Right atrium auricular region (tissue), 2 donors: ENCODE data around the gene GJB3. TPM values are rescaled to one million over a fixed set of nuclear protein-coding genes. Genes with fewer than 3 reads are reported as not detected.
"Not testable (repeated sequence)": the region's sequence is repeated elsewhere in the genome, so short reads cannot be mapped to it uniquely, and the experiment has no call there.

Experiments used
- DNase-seq: peaks from one replicate; pipeline ENCODE4 v3.0.0-alpha.2; 2019; ENCODE audit warnings: low spot score
- H3K27ac ChIP-seq, 2 donors: fragments of 200-600 bp; sonication (generic); 1 replicate in 1 of 2; 2 replicates in 1 of 2; pipeline ENCODE4 v1.5.1; 2016 to 2019
- H3K27me3 ChIP-seq, 2 donors: fragments of 200-600 bp; sonication (generic); one replicate each; pipeline versions ENCODE4 v1.5.1 to v1.6.0; 2017 to 2019
- H3K36me3 ChIP-seq: fragments of 200-600 bp; sonication (generic); one replicate; pipeline ENCODE4 v1.5.1; 2016
- H3K4me1 ChIP-seq, 2 donors: fragments of 200-600 bp; sonication (generic); one replicate each; pipeline versions ENCODE4 v1.5.1 to v1.6.0; 2017 to 2019
- H3K4me3 ChIP-seq, 2 donors: fragments of 200-600 bp; sonication (generic); 1 replicate in 1 of 2; 2 replicates in 1 of 2; pipeline ENCODE4 v1.5.1; 2017 to 2019; ENCODE audit warnings: mild to moderate bottlenecking in 1 of 2, moderate library complexity in 1 of 2
- H3K9me3 ChIP-seq, 2 donors: fragments of 200-600 bp; sonication (generic); one replicate each; pipeline ENCODE4 v1.5.1; 2019
- total RNA-seq, 2 donors: library from RNA; depleted of rRNA; stranded (reverse); fragments of >200 nt; gene quantifications; one replicate each; pipeline ENCODE4 v1.1.0, GENCODE V29; 2016
- TF ChIP-seq, protein P1 (sequence below), 2 donors: fragments of 200-600 bp; sonication (generic); IDR thresholded peaks; one replicate each; pipeline ENCODE4 v1.5.1; 2019; ENCODE audit warnings: antibody characterized with exemption in 2 of 2

The GJB3 gene
- total RNA-seq, 2 donors from 2014 or later: 0.28 TPM; not detected in 1

DNA sequence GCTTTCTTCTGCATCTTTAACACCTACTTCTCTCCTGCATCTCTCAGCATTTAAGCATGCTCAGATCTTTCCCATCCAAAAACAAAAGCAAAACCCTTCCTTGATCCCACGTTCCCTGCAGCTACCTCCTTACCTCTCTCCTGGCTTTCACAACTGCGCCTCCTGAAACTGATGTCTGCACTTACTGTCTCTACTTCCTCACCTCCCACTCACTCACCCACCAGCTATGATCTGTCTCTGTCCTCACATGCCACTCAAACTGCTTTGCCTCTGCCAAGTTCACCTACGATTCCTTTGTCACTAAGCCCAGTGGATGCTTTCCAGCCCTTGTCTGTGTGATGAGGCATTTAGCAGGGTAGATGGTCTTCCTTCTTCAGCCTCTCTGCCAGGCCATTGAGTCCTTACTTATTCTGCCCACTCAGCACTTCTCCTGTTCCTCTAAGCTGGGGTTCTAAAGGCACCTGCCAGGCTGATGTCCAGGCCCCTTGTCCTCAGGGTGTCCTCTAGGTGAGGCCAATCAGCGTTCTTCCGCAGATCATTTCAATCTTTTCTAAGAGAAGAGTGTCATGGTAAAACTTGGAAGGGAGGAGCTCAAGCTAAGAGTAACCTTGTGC, 10.0 kb upstream of the GJB3 start:
- Histone ChIP-seq H3K27me3 (no peaks in the 10 kb centered on the region), H3K27ac (no peak overlapping the region), H3K36me3 (no peaks in the 10 kb centered on the region), H3K9me3 (no peaks in the 10 kb centered on the region), H3K4me1 (no peaks in the 10 kb centered on the region), H3K4me3 (no peak overlapping the region)
- TF ChIP-seq, protein P1, sequence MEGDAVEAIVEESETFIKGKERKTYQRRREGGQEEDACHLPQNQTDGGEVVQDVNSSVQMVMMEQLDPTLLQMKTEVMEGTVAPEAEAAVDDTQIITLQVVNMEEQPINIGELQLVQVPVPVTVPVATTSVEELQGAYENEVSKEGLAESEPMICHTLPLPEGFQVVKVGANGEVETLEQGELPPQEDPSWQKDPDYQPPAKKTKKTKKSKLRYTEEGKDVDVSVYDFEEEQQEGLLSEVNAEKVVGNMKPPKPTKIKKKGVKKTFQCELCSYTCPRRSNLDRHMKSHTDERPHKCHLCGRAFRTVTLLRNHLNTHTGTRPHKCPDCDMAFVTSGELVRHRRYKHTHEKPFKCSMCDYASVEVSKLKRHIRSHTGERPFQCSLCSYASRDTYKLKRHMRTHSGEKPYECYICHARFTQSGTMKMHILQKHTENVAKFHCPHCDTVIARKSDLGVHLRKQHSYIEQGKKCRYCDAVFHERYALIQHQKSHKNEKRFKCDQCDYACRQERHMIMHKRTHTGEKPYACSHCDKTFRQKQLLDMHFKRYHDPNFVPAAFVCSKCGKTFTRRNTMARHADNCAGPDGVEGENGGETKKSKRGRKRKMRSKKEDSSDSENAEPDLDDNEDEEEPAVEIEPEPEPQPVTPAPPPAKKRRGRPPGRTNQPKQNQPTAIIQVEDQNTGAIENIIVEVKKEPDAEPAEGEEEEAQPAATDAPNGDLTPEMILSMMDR (IDR thresholded peaks at IDR 0.05): no peak
- no peak for DNase-seq

DNA sequence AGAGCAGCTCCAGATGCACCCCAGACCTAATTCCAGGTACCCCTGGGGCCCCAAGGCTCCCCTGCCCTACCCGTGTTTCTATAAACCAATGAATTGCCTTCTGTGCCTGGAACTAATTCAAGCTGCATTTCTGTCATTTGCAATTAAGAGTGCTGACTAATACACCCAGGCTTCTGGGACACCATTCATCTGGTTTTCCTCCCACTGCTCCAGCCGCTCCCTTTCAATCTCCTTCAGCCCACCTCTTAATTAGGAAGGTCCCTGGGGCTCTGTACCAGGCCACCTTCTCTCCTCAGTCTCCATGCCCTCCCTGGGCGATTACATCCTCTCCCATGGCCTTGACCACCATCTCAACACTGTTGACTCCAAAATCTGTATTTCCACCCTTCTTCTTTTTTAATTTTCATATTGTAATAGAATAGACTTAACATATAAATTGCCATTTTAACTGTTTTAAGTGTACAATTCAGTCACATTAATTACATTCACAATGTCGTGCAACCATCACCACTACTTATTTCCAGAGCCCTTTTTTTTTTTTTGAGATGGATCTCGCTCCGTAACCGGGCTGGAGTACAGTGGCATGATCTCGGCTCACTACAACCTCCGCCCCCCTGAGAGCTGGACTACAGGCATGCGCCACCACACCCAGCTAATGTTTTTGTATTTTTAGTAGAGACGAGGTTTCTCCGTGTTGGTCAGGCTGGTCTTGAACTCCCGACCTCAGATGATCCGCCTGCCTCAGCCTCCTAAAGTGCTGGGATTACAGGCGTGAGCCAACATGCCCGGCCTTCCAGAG, 9.2 kb upstream of the GJB3 start:
- no peaks in the 10 kb centered on the region for H3K9me3 ChIP-seq
- TF ChIP-seq, protein P1 (IDR thresholded peaks at IDR 0.05): no peak
- DNase-seq: no peak
- no peak overlapping the region for H3K27ac ChIP-seq
- H3K4me3 ChIP-seq: no peak overlapping the region
- no peaks in the 10 kb centered on the region for H3K27me3 ChIP-seq
- no peaks in the 10 kb centered on the region for H3K4me1 ChIP-seq
- H3K36me3 ChIP-seq: no peaks in the 10 kb centered on the region

DNA sequence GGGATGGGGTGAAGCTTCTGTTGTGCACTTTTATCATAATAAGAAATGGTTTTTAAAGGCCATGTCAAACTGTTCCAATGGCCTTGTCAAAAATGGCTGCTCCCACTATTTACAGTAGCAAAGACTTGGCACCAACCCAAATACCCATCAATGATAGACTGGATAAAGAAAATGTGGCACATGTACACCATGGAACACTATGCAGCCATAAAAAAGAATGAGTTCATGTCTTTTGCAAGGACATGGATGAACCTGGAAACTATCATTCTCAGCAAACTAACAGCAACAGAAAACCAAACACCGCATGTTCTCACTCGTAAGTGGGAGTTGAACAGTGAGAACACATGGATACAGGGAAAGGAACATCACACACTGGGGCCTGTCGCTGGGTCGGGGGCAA, 7.9 kb upstream of the GJB3 start:
- H3K27me3 ChIP-seq, H3K9me3 ChIP-seq, H3K4me3 ChIP-seq, H3K27ac ChIP-seq, DNase-seq, H3K4me1 ChIP-seq, H3K36me3 ChIP-seq: not testable (repeated sequence)

DNA sequence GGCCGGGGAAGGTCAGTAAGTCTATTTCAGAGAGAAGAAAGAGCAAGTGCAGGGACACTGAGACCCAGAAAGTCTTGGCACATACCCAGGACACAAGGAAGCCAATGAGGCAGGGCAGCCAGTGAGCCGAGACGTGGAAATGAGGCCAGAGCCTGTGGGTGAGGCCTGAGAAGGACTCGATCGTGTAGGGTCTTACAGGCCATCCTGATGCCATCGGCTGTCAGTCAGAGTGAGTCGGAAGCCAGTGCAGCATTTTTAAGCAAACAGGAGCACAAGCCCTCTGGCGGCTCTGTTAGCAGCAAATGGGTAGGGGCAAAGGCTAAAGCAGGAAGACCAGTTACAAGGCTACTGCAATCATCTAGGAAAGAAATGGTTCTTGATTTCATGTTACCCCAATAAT, 6.1 kb upstream of the GJB3 start:
- H3K36me3 ChIP-seq: no peaks in the 10 kb centered on the region
- peaks cover 0 to 2% of the 10 kb centered on the region in 2 donors for H3K27me3 ChIP-seq
- no peak overlapping the region for H3K27ac ChIP-seq
- no peak for DNase-seq
- TF ChIP-seq, protein P1 (IDR thresholded peaks at IDR 0.05): no peak
- no peaks in the 10 kb centered on the region for H3K9me3 ChIP-seq
- no peak overlapping the region for H3K4me3 ChIP-seq
- no peaks in the 10 kb centered on the region for H3K4me1 ChIP-seq

DNA sequence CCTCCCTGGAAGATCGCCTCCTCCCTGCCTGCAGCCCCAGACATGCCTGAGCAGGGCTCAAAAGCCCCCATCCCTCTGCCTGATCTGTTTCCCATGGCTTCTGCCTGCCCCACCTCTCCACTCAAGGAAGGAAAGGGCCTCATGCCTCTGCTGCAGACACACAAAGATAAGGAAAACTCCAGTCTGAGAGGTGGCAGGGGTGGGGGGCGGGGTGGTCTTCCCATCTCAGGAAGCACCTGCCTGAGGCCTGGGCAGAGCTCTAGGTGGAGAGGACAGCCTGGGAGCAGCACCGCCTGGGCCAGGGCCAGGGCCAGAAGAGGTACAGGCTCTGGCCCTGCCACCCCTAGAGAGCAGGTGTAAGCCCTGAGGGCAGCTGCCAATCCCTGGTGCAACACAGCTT, 4.1 kb upstream of the GJB3 start:
- peaks cover 0 to 11% of the 10 kb centered on the region in 2 donors for H3K4me1 ChIP-seq
- DNase-seq: no peak
- no peaks in the 10 kb centered on the region for H3K36me3 ChIP-seq
- no peak overlapping the region for H3K4me3 ChIP-seq
- H3K27me3 ChIP-seq: peaks cover 10 to 17% of the 10 kb centered on the region in 2 donors
- no peak overlapping the region for H3K27ac ChIP-seq
- H3K9me3 ChIP-seq: no peaks in the 10 kb centered on the region
- TF ChIP-seq, protein P1 (IDR thresholded peaks at IDR 0.05): no peak

DNA sequence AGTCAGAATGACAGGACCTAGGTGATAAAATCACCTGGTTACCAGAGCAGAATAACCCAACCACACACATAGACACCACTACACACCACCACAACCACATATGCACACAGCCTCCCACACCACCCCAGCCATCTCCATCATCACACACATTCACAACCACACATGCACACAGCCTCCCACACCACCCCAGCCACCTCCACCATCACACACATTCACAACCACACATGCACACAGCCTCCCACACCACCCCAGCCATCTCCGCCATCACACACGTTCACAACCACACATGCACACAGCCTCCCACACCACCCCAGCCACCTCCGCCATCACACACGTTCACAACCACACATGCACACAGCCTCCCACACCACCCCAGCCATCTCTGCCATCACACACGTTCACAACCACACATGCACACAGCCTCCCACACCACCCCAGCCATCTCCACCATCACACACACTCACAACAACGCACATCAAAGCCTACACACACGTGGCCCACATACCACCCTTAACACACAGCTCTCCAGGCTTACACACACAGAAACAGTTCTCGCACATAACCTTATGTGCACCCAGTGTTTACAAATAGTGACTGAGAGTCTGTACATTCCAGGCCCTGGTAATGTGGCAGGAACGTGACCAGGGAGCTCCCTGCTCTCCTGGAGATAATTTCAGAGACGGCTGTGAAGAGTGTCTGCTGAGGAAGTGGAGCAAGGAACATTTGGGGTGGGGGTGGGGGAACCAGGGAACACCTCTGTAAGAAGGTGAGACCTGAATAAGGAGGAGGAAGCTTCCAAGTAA, 3.3 kb upstream of the GJB3 start:
- Histone ChIP-seq H3K27me3 (peaks cover 11 to 20% of the 10 kb centered on the region in 2 donors), H3K36me3 (no peaks in the 10 kb centered on the region), H3K9me3 (no peaks in the 10 kb centered on the region), H3K4me3 (no peak overlapping the region), H3K27ac (no peak overlapping the region), H3K4me1 (peaks cover 0 to 14% of the 10 kb centered on the region in 2 donors)
- no peak for DNase-seq
- TF ChIP-seq, protein P1 (IDR thresholded peaks at IDR 0.05): no peak
